ENCODE results near the gene CROCC. TPM values are rescaled to one million over a fixed set of nuclear protein-coding genes. Genes with fewer than 3 reads are reported as not detected.

CROCC gene
- total and polyA plus RNA-seq, 2 donors, result 13.7 to 26.4 TPM

DNA sequence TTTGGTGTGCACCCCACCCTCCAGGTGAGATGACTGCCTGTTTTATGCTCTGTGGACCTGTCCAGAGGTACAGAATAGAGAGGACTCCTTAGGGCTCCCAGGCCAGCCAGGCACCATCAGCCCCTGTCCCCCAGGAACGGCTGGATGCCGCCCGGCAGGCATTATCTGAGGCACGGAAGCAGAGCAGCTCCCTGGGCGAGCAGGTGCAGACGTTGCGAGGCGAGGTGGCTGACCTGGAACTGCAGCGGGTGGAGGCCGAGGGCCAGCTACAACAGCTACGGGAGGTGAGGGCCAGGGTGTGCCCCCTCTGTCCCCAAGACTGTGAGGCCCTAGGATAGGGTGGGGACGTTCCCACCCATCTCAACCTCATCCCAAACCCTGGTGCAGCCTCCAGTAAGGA lies 47.9 kb downstream of the CROCC start:
- WGBS, result 97% methylated on average over 12 of the region's 12 CpGs

DNA sequence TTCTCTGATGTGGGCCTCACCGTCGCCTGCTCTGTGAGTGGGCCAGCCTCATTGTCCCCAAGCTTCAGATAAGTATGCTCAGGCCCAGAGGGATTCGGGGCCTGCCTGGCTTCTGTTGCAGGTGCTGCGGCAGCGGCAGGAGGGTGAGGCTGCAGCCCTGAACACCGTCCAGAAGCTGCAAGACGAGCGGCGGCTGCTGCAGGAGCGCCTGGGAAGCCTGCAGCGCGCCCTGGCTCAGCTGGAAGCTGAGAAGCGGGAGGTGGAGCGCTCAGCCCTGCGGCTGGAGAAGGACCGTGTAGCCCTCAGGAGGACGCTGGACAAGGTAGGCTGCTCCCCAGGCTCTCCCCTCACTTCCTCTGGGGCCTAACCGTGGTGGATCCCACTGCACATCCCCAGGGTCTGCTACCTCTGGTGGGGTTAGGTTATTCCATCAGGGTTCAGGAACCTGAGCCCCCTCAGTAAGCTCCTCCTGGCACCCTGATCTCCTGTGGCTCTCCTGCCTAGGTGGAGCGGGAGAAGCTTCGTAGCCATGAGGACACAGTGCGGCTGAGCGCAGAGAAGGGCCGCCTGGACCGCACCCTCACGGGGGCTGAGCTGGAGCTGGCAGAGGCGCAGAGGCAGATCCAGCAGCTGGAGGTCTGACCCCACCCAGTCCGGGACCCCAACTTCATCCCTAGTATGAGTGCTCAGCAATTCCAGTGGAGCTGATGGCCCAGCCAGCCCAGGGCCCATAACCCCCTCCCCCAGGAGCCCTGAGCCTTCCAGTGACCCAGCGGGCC lies 48.6 kb downstream of the CROCC start:
- no peak for DNase-seq (ENCODE audit: extremely low spot score)
- Histone ChIP-seq H3K4me1 (ENCODE audit: insufficient read depth) (no peaks in the 10 kb centered on the region), H3K4me3 (ENCODE audit: low read depth, low read length) (no peak overlapping the region), H3K36me3 (ENCODE audit: insufficient read depth) (no peaks in the 10 kb centered on the region), H3K27ac (ENCODE audit: low read depth) (no peak overlapping the region)
- WGBS, result 93% methylated on average over 28 of the region's 28 CpGs

More for the DNA sequence above, 47.9 kb downstream of the CROCC start:
- H3K27ac ChIP-seq (ENCODE audit: low read depth), result no peak overlapping the region
- no peak for DNase-seq (ENCODE audit: extremely low spot score)
- no peak overlapping the region for H3K4me3 ChIP-seq (ENCODE audit: low read depth, low read length)
- no peaks in the 10 kb centered on the region for H3K36me3 ChIP-seq (ENCODE audit: insufficient read depth)
- H3K4me1 ChIP-seq (ENCODE audit: insufficient read depth), result no peaks in the 10 kb centered on the region

DNA sequence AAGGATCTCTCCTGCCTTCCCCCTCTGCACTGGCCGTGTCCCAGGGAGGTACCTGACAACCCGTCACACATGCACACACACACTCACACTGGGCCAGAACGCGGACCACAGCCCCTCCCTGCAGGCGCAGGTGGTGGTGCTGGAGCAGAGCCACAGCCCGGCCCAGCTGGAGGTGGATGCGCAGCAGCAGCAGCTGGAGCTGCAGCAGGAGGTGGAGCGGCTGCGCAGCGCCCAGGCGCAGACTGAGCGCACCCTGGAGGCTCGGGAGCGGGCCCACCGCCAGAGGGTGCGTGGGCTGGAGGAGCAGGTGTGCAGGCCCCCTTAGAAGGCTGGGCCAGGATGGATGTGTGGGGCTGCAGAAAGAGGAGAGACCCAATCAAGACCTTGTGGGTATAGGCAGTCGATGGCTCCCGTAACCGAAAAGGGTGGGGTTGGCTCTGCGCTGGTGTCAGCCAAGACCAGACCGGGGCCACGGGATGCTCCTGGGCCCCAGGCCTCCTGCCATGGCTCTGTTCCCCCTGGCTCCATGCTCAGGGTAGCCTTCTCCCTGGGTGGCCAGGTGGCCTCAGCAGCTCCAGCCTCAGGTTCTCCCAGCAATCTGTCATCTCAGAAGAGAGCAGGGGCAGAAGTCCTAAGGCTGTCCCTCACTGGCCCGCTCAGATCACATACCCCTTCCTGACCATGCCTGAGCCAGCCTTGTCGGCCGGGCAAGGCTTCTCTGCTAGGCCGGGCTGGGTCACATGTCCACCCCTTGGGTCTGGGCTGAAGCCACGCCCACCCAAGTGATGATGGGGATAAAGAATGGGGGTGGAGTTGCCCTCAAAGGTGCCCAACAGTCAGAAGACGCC lies 49.8 kb downstream of the CROCC start:
- H3K27ac ChIP-seq (ENCODE audit: low read depth), result no peak overlapping the region
- H3K4me1 ChIP-seq (ENCODE audit: insufficient read depth), result no peaks in the 10 kb centered on the region
- no peak overlapping the region for H3K4me3 ChIP-seq (ENCODE audit: low read depth, low read length)
- H3K36me3 ChIP-seq (ENCODE audit: insufficient read depth), result no peaks in the 10 kb centered on the region
- 75% methylated on average over 28 of the region's 28 CpGs for WGBS
- no peak for DNase-seq (ENCODE audit: extremely low spot score)

DNA sequence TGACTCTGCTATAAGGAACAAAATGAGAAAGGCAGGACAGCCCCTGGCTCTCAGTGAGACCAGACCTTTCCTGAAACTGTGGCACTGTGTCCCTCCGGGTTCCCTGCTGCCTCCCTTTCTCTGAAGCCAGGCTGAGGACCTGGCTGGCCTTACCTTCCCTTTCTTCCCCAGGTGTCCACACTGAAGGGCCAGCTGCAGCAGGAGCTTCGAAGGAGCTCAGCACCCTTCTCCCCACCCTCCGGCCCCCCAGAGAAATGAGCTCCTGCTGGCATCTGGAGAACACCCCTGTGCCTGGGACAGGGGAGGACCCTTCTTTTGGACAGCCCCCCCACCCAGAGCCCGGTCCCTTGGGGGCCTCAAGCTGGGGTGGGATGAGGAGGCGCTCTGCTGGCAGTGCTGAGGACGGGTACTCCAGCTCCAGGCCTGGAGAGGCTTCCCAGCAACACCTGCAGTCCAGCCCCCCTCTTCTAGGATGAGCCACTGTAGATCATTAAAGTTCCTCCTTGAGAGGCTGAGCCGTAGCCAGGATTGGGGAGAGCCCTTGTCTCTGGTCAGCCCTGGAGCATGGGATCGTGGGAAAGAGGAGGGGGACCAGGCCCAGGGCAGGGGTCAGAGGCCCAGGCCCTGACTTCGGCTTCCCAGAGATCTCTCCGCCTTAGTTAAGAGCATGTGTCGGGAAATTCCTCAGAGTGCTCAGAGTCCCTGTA lies 50.6 kb downstream of the CROCC start:
- no peak overlapping the region for H3K27ac ChIP-seq (ENCODE audit: low read depth)

DNA sequence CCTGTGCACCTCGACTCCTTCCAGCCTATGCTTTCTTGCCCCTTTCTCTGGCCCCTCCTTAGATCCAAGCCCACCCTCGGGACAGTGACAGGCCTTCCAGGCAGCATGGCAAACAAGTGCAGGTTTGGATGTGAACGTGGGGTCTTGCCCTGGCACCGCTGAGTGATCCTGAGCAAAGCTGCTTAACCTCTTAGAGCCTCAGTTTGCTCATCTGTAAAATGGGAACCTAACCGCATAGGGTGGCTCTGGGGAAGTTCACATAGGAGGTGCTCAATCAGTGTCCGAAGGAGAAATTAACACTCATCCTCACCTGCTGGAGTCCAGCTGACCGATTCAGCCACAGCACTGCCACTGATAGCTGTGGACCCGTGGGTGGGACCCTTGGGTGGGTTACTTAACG lies 51.5 kb downstream of the CROCC start:
- no peaks in the 10 kb centered on the region for H3K36me3 ChIP-seq (ENCODE audit: insufficient read depth)
- no peaks in the 10 kb centered on the region for H3K4me1 ChIP-seq (ENCODE audit: insufficient read depth)
- WGBS, result 79% methylated on average over 9 of the region's 9 CpGs
- DNase-seq (ENCODE audit: extremely low spot score), result no peak
- no peak overlapping the region for H3K27ac ChIP-seq (ENCODE audit: low read depth)
- H3K4me3 ChIP-seq (ENCODE audit: low read depth, low read length), result no peak overlapping the region

More for the DNA sequence above, 50.6 kb downstream of the CROCC start:
- Histone ChIP-seq H3K4me3 (ENCODE audit: low read depth, low read length) (no peak overlapping the region), H3K4me1 (ENCODE audit: insufficient read depth) (no peaks in the 10 kb centered on the region), H3K36me3 (ENCODE audit: insufficient read depth) (no peaks in the 10 kb centered on the region)
- no peak for DNase-seq (ENCODE audit: extremely low spot score)
- WGBS, result 81% methylated on average over 11 of the region's 11 CpGs

DNA sequence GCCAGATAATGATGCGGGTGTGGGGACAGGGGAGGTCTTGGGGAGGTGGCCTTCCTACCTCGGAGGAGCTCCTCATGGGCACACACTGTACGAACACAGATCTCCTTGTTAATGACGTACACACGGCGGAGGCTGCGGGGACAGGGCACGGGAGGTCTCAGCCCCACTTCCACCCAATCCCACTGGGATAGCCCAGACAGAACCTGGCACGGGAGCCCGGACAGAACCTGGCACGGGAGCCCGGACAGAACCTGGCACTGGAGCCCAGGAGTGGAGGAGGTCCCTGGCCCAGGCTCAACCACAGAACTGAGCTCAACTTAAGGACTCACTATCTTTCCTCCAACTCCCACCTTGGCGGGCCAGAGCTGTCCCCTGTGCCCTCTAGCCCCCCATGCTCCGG lies 53.5 kb downstream of the CROCC start:
- Histone ChIP-seq H3K4me1 (ENCODE audit: insufficient read depth) (no peaks in the 10 kb centered on the region), H3K27ac (ENCODE audit: low read depth) (no peak overlapping the region), H3K36me3 (ENCODE audit: insufficient read depth) (no peaks in the 10 kb centered on the region), H3K4me3 (ENCODE audit: low read depth, low read length) (no peak overlapping the region)
- WGBS, result 76% methylated on average over 14 of the region's 14 CpGs
- DNase-seq (ENCODE audit: extremely low spot score), result no peak

DNA sequence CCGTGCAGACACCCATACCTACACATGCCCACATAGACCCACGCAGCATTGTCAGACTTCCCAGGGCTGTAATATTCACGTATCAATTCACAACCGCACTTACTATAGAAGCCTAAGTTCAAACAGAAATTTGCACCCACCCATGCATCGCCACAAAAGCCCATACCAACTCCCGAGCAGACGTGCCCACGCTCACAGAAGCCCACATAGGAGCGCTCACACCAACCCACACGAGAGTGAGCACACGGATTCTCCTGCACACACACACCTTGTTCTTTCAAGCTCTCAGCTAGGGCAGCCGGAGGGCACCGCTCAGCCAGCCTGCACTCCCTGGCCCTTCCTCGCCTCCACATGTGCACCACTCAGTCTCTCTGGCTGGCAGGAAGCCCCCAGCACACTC lies 54.1 kb downstream of the CROCC start:
- Histone ChIP-seq H3K4me1 (ENCODE audit: insufficient read depth) (no peaks in the 10 kb centered on the region), H3K27ac (ENCODE audit: low read depth) (no peak overlapping the region)
- WGBS, result 87% methylated on average over 14 of the region's 14 CpGs

DNA sequence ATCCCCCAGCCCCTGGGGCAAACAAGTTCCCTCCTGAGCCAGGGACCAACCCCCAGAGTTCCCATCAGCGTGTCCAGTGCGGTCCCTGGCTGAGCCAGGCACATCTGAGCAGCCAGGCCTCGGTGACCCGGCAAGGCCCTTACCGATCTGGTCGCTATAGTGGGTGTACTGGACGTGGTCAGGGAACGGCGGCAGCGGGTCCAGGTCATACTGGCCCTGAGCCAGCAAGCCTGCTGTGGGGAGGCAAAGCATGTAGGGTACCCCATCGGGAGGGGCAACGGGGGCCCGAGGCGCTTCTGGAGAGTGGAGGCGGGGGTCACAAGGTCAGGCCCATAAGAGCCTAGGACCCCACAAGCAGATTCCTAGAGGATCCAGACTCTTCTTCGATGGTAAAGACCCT lies 55.2 kb downstream of the CROCC start:
- H3K36me3 ChIP-seq (ENCODE audit: insufficient read depth), result no peaks in the 10 kb centered on the region
- WGBS, result 86% methylated on average over 16 of the region's 16 CpGs
- no peaks in the 10 kb centered on the region for H3K4me1 ChIP-seq (ENCODE audit: insufficient read depth)
- DNase-seq (ENCODE audit: extremely low spot score), result no peak
- H3K27ac ChIP-seq (ENCODE audit: low read depth), result no peak overlapping the region
- H3K4me3 ChIP-seq (ENCODE audit: low read depth, low read length), result no peak overlapping the region

More for the DNA sequence above, 54.1 kb downstream of the CROCC start:
- no peak for DNase-seq (ENCODE audit: extremely low spot score)
- Histone ChIP-seq H3K4me3 (ENCODE audit: low read depth, low read length) (no peak overlapping the region), H3K36me3 (ENCODE audit: insufficient read depth) (no peaks in the 10 kb centered on the region)

DNA sequence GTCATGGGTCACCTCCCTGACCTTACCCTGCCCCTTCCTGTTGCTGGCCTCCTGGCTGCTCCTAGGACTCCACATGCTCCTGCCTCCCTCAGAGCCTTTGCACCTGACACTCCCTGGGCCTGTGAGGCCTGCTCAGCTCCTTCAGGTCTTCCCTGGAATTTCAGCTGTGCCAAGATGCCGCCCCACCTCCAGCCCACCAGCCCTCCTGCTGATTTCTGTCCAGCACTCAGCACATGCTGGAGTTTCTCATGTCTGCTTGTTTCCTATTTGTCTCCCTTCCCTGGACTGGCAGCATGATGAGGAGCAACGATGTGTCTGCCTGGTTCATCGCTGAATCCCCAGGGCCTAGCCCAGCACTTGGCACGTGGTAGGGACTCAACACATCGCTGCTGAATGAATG lies 55.6 kb downstream of the CROCC start:
- Histone ChIP-seq H3K4me1 (ENCODE audit: insufficient read depth) (no peaks in the 10 kb centered on the region), H3K27ac (ENCODE audit: low read depth) (no peak overlapping the region), H3K4me3 (ENCODE audit: low read depth, low read length) (no peak overlapping the region), H3K36me3 (ENCODE audit: insufficient read depth) (no peaks in the 10 kb centered on the region)
- 92% methylated on average over 5 of the region's 5 CpGs for WGBS
- DNase-seq (ENCODE audit: extremely low spot score), result no peak

DNA sequence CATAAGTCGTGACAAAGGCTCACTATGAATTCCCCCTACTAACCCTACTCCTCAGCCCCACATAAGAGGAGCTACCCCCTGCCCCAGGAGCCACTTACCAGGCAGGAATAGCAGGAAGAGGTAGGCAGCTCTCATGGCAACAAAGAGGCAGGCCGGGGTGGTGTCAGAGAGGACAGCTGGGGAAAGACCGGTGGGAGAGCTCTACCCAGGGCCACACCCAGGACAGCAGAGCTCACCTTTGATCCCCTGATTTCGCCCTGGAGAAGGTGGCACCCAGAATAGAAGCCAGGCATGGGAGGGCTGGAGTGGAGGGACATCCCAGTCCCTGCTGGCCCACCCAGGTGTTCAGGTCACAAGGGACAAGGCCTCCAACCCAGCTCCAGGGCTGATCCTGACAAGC lies 56.4 kb downstream of the CROCC start:
- H3K4me1 ChIP-seq (ENCODE audit: insufficient read depth), result no peaks in the 10 kb centered on the region
- DNase-seq (ENCODE audit: extremely low spot score), result no peak
- no peak overlapping the region for H3K27ac ChIP-seq (ENCODE audit: low read depth)
- H3K4me3 ChIP-seq (ENCODE audit: low read depth, low read length), result no peak overlapping the region
- WGBS, result 87% methylated on average over 4 of the region's 4 CpGs
- H3K36me3 ChIP-seq (ENCODE audit: insufficient read depth), result no peaks in the 10 kb centered on the region

DNA sequence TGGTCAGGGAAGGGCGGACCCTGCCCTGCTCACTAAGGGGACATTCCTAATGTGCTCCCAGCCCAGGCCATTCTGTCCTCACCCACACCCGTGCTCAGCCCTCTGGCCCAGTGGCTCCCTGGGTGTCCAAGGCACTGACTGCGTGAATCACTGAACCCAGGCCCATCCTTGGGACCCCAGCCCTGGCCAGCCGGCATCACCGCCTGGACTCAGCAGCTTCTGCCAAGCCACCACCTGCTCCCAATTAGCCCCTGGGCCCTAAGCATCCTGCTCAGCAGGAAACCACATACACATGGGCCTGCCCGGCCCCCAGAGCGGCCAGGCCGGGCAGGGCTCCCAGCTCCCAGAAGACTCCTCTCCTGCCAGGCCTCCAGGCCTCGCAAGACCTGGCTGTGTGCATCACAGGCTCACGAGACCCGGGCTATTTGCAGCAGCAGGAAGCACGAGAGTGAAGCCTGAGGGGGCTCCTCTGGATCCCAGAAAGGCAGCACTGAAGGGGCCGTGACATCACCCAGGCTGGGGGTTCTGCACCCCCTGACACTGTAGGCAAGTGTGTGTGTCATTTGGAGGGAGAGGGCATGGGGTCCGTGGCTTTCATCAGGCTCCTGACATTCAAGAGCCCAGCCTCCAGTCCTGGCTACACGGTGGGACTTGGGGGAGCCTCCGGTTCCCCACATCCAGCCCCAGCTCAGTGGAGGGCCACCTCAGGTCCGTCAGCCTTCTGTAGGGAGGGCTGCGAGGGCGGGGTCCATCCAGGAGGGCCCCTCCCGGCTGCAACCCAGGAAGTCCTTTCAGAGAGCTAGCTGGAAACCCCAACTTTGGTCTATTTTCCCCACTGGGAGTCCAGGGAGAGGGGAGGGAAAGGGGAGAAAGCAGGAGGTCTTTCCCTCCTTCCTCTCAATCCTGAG lies 57.1 kb downstream of the CROCC start:
- no peak overlapping the region for H3K4me3 ChIP-seq (ENCODE audit: low read depth, low read length)
- no peak for DNase-seq (ENCODE audit: extremely low spot score)
- no peaks in the 10 kb centered on the region for H3K4me1 ChIP-seq (ENCODE audit: insufficient read depth)
- WGBS, result 51% methylated on average over 20 of the region's 20 CpGs
- H3K27ac ChIP-seq (ENCODE audit: low read depth), result peak overlapping the region; percentile 48
- no peaks in the 10 kb centered on the region for H3K36me3 ChIP-seq (ENCODE audit: insufficient read depth)

DNA sequence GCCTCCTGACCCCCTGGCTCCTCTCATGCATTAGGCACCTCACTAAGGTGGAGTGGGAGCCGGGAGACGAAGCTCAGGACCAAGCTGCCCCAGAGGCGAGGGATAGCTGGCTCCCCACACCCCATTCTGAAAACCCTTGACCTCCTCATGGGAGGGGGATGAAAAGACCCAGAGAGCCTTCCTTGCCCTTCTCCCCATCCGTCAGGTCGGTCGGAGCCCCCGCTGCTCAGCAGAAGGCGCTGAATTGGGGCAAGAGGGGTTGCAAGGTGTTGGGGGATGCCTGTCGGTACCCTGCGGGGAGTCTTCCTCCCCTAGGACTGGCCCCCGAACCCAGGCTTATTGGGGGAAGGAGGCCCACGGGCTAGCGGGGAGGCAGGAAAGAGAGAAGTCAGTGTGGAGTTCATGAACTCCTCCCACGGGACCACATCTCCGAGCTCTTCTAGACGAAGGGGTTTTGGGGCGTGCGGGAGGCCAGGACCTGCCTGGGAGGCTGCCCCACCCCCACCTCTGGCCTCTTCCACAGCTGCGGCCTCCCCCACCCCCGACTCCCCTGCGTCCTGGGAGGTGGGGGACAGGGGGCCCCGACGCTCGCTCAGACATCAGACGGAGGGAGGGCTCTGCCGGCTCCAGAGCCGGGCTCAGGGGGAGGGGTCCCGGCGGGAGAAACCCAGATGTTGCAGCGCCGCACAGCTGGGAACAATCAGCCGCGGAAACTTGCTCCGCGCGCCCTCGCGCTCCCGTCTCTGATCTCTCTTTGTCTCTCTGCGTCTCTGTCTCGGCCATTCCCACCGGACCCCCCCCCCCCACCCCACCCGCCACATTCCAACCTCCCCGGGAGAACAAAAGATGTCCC lies 58.0 kb downstream of the CROCC start:
- Histone ChIP-seq H3K4me3 (ENCODE audit: low read depth, low read length) (peak overlapping the region; percentile 49), H3K36me3 (ENCODE audit: insufficient read depth) (no peaks in the 10 kb centered on the region), H3K27ac (ENCODE audit: low read depth) (peak overlapping the region; percentile 11), H3K4me1 (ENCODE audit: insufficient read depth) (no peaks in the 10 kb centered on the region)
- WGBS, result 17% methylated on average over 44 of the region's 44 CpGs
- peak; percentile 29 for DNase-seq (ENCODE audit: extremely low spot score)

All from urinary bladder (tissue), 4 donors.